Endothelial cell of umbilical vein (primary cell): ENCODE measurements around the gene PCDHA9. TPM values are rescaled to one million over a fixed set of nuclear protein-coding genes. Genes with fewer than 3 reads are reported as not detected.

Source experiments
- BruUV-seq: library from RNA; stranded (reverse); fragments of 400-500 nt; replicated peaks from 2 replicates; lab custom pipeline; 2021; lab: Mats Ljungman, UMichigan
- CTCF ChIA-PET: fragments of 300-600, 350-600 bp; sonication (Branson Sonifier 250); formaldehyde crosslinking; loops from one replicate; lab custom pipeline; 2021; ENCODE audit warnings: antibody characterized with exemption, inconsistent platforms; lab: Charles Lee
- POLR2A ChIA-PET: fragments of 300-600, 350-600 bp; sonication (Branson Sonifier 250); formaldehyde crosslinking; loops from one replicate; lab custom pipeline; 2021; ENCODE audit warnings: antibody characterized with exemption, inconsistent platforms; lab: Charles Lee
- DNase-seq: peaks from one replicate; pipeline ENCODE4 v3.0.0-alpha.2; 2011; ENCODE audit warnings: low read depth, low spot score
- FAIRE-seq: peaks from 2 replicates; lab custom pipeline; 2011; peaks lifted over from hg19 to GRCh38; lab: Jason Lieb, UNC
- H2AFZ ChIP-seq: 2 replicates; pipeline ENCODE4 v1.6.0; 2012; ENCODE audit warnings: low read depth, low read length, control low read depth, inconsistent platforms
- H3K27ac ChIP-seq: 2 replicates; pipeline ENCODE4 v1.5.1; 2011; ENCODE audit warnings: low read depth, mild to moderate bottlenecking, control low read depth, low read length, moderate library complexity; ENCODE audit not compliant: insufficient read depth
- H3K27me3 ChIP-seq, 2 experiments: 2 replicates each; pipeline versions ENCODE4 v1.6.0 to v1.6.1; 2011; ENCODE audit warnings: low read length in 2 of 2, mixed read lengths in 1 of 2; ENCODE audit not compliant: control insufficient read depth in 2 of 2, insufficient read depth in 2 of 2
- H3K36me3 ChIP-seq, 2 experiments: 2 replicates in 1 of 2; 3 replicates in 1 of 2; pipeline ENCODE4 v1.5.1; 2011; ENCODE audit warnings: low read length in 2 of 2, mild to moderate bottlenecking in 1 of 2, moderate library complexity in 1 of 2; ENCODE audit not compliant: control insufficient read depth in 2 of 2, insufficient read depth in 2 of 2; ENCODE audit errors: extremely low read depth in 1 of 2
- H3K4me1 ChIP-seq: 3 replicates; pipeline ENCODE4 v1.5.1; 2011; ENCODE audit warnings: mild to moderate bottlenecking, low read length; ENCODE audit not compliant: control insufficient read depth, insufficient read depth; ENCODE audit errors: extremely low read depth
- H3K4me2 ChIP-seq: 2 replicates; pipeline ENCODE4 v1.6.1; 2011; ENCODE audit warnings: low read length, control low read depth, mixed read lengths; ENCODE audit not compliant: insufficient read depth
- H3K4me3 ChIP-seq, 3 experiments: fragments of 200-600 bp in 1 of 3; sonication (generic), shearing (Covaris generic) in 1 of 3; replicated peaks in 1 of 3; 2 replicates each; pipeline ENCODE4 v1.5.1; 2011 to 2016; ENCODE audit warnings: control low read depth in 3 of 3, low read length in 3 of 3, mild to moderate bottlenecking in 2 of 3, inconsistent platforms in 1 of 3, low read depth in 1 of 3, moderate library complexity in 1 of 3; ENCODE audit not compliant: insufficient read depth in 1 of 3
- H3K79me2 ChIP-seq: 2 replicates; pipeline ENCODE4 v1.6.0; 2012; ENCODE audit warnings: low read length, inconsistent platforms; ENCODE audit not compliant: control insufficient read depth, insufficient read depth
- H3K9ac ChIP-seq: replicated peaks from 2 replicates; pipeline ENCODE3; 2011; ENCODE audit warnings: low read length, control low read depth; ENCODE audit not compliant: insufficient read depth; ENCODE audit errors: extremely low read depth
- H3K9me1 ChIP-seq: replicated peaks from 3 replicates; pipeline ENCODE4 v1.6.0; 2011; ENCODE audit warnings: mild to moderate bottlenecking, low read length; ENCODE audit not compliant: control insufficient read depth, insufficient read depth; ENCODE audit errors: extremely low read depth
- H3K9me3 ChIP-seq: replicated peaks from 2 replicates; pipeline ENCODE4 v1.5.1; 2012; ENCODE audit warnings: low read length, inconsistent platforms; ENCODE audit not compliant: control insufficient read depth, insufficient read depth
- H4K20me1 ChIP-seq: replicated peaks from 2 replicates; pipeline ENCODE3; 2011; ENCODE audit warnings: mild to moderate bottlenecking, low read length; ENCODE audit not compliant: control insufficient read depth, insufficient read depth; ENCODE audit errors: extremely low read depth
- CTCF ChIP-seq, 2 donors: IDR thresholded peaks; 1 replicate in 1 of 2; 2 replicates in 1 of 2; pipeline ENCODE4 v1.5.1; 2011; ENCODE audit warnings: low read length in 2 of 2, mild to moderate bottlenecking in 2 of 2, moderate library complexity in 2 of 2, control low read depth in 1 of 2, inconsistent platforms in 1 of 2, low read depth in 1 of 2; ENCODE audit not compliant: insufficient read depth in 1 of 2; ENCODE audit errors: extremely low read depth in 1 of 2
- EZH2 ChIP-seq: IDR thresholded peaks from 2 replicates; pipeline ENCODE4 v1.6.1; 2012; ENCODE audit warnings: borderline replicate concordance, low read depth, mild to moderate bottlenecking, moderate library complexity, low read length, inconsistent platforms; ENCODE audit not compliant: severe bottlenecking
- FOS ChIP-seq: IDR thresholded peaks from 2 replicates; pipeline ENCODE4 v1.6.1; 2011; ENCODE audit warnings: mild to moderate bottlenecking, low read length, moderate library complexity, borderline replicate concordance; ENCODE audit not compliant: insufficient read depth
- GATA2 ChIP-seq: IDR thresholded peaks from 2 replicates; pipeline ENCODE4 v1.7.0; 2011; ENCODE audit warnings: low read depth, mild to moderate bottlenecking, moderate library complexity, mixed read lengths, low read length; ENCODE audit not compliant: insufficient read length, insufficient read depth
- JUN ChIP-seq: IDR thresholded peaks from 2 replicates; pipeline ENCODE4 v1.6.1; 2011; ENCODE audit warnings: borderline replicate concordance, low read depth; ENCODE audit not compliant: insufficient read length, insufficient read depth
- MAX ChIP-seq: IDR thresholded peaks from 2 replicates; pipeline ENCODE4 v1.6.1; 2011; ENCODE audit not compliant: insufficient read depth, insufficient read length
- MYC ChIP-seq: IDR thresholded peaks from one replicate; pipeline ENCODE4 v1.6.1; 2011; ENCODE audit warnings: mild to moderate bottlenecking, low read depth, low read length
- POLR2A ChIP-seq: IDR thresholded peaks from 2 replicates; pipeline ENCODE4 v1.6.1; 2012; ENCODE audit warnings: low read depth, mild to moderate bottlenecking, control low read depth, low read length
- POLR2AphosphoS5 ChIP-seq: IDR thresholded peaks from 2 replicates; pipeline ENCODE4 v1.6.1; 2012; ENCODE audit warnings: low read depth, mild to moderate bottlenecking, control low read depth, low read length, moderate library complexity; ENCODE audit not compliant: insufficient read depth
- dilution Hi-C: fragments of 300-500 bp; cut with MboI; formaldehyde crosslinking; loops from one replicate; pipeline ENCODE4 v1.15.0; 2019; ENCODE audit warnings: low sequenced_read_pairs; ENCODE audit not compliant: extremely low pct_ligation_motif_present
- intact Hi-C: fragments of 100-400 bp; cut with micrococcal nuclease; formaldehyde crosslinking; loops from one replicate; pipeline ENCODE4 v1.10.0; 2022
- polyA plus RNA-seq, 4 experiments: library from polyadenylated mRNA; depleted of rRNA in 3 of 4; stranded (reverse) in 3 of 4; unstranded in 1 of 4; fragments of >200 nt; gene quantifications; 2 replicates each; pipeline versions ENCODE4 v1.2.1 to v1.2.3, GENCODE V29; 2011 to 2012; ENCODE audit warnings: missing spikeins in 1 of 4
- total RNA-seq: library from RNA; stranded (reverse); gene quantifications from 2 replicates; pipeline ENCODE4 v1.2.3, GENCODE V29; 2021

PCDHA9 gene
- total and polyA plus RNA-seq, 2 donors (not counting 3 experiments of a cell fraction or from before 2014, with no cell fraction given): not detected

- Histone ChIP-seq H3K4me2 (no peak overlapping the region), H3K27me3 (no peaks in the 10 kb centered on the region), H3K27ac (no peak overlapping the region), H4K20me1 (no peaks in the 10 kb centered on the region), H3K9ac (no peak overlapping the region), H3K36me3 (no peaks in the 10 kb centered on the region), H3K9me1 (no peaks in the 10 kb centered on the region), H3K9me3 (no peaks in the 10 kb centered on the region), H3K79me2 (no peaks in the 10 kb centered on the region), H3K4me1 (no peaks in the 10 kb centered on the region), H3K4me3 (no peak overlapping the region), H2AFZ (no peak overlapping the region)
- FAIRE-seq: no peak
- BruUV-seq: no TSS peak
- no peak for DNase-seq
- ChIA-PET POLR2A (no interaction called here), CTCF (no interaction called here)
- TF ChIP-seq POLR2A (no peak), MAX (no peak), CTCF (IDR thresholded peaks at IDR 0.05; ENCODE audit: extremely low read depth in 1 of 2, insufficient read depth in 1 of 2, low read depth in 1 of 2, low read length in 2 of 2) (no peak), EZH2 (no peak), FOS (no peak), JUN (no peak), GATA2 (no peak), MYC (no peak), POLR2AphosphoS5 (no peak)
- intact Hi-C loops: no loop called here
- dilution Hi-C loops: no loop called here
These were observed 9.7 kb downstream of the PCDHA9 start for GRCh38 chr5:140857987-140858240.
